ENCODE measurements around the gene MAPK8IP2. TPM values are rescaled to one million over a fixed set of nuclear protein-coding genes. Genes with fewer than 3 reads are reported as not detected.

Gene MAPK8IP2
- total and polyA plus RNA-seq, 3 donors from 2014 or later = 12.7 to 36.9 (median 34.9) TPM

- intact Hi-C loops (cut with DNase I; ENCODE audit: low total_unique reads) = no loop called here
- TF ChIP-seq, protein P1, sequence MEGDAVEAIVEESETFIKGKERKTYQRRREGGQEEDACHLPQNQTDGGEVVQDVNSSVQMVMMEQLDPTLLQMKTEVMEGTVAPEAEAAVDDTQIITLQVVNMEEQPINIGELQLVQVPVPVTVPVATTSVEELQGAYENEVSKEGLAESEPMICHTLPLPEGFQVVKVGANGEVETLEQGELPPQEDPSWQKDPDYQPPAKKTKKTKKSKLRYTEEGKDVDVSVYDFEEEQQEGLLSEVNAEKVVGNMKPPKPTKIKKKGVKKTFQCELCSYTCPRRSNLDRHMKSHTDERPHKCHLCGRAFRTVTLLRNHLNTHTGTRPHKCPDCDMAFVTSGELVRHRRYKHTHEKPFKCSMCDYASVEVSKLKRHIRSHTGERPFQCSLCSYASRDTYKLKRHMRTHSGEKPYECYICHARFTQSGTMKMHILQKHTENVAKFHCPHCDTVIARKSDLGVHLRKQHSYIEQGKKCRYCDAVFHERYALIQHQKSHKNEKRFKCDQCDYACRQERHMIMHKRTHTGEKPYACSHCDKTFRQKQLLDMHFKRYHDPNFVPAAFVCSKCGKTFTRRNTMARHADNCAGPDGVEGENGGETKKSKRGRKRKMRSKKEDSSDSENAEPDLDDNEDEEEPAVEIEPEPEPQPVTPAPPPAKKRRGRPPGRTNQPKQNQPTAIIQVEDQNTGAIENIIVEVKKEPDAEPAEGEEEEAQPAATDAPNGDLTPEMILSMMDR (IDR thresholded peaks at IDR 0.05) = no peak
- no peak for TF ChIP-seq POLR2A (IDR thresholded peaks at IDR 0.05)
- Histone ChIP-seq H3K36me3 (ENCODE audit: low read depth, missing control alignments) (no peaks in the 10 kb centered on the region), H3K27ac (peak overlapping the region; percentile 96 to 97), H3K4me1 (peaks cover 23% of the 10 kb centered on the region), H3K9me3 (no peaks in the 10 kb centered on the region), H3K4me3 (peak overlapping the region; percentile 81 to 97), H3K27me3 (no peaks in the 10 kb centered on the region)
- WGBS, 2 donors = 7 to 29% methylated on average over 6 to 37 of the region's 39 CpGs
- DNase-seq = no peak
Observed at GRCh38 chr22:50581950-50582492, 18.6 kb upstream of the MAPK8IP2 start.

- peak within 1 kb of the TSS; percentile 96 to 97 for H3K27ac ChIP-seq
- intact Hi-C loops (cut with DNase I; ENCODE audit: low total_unique reads) = no loop called here
- TF ChIP-seq POLR2A (IDR thresholded peaks at IDR 0.05) = peak; percentile 2
- TF ChIP-seq, protein P1 (IDR thresholded peaks at IDR 0.05) = no peak
- peak within 1 kb of the TSS; percentile 81 to 97 for H3K4me3 ChIP-seq
- peaks cover 23% of the 10 kb centered on the region for H3K4me1 ChIP-seq
- WGBS, 2 donors = 1% methylated on average over 81 of the region's 96 CpGs; no CpG with 5 or more reads in 1 of the 2 donors
- no peaks in the 10 kb centered on the region for H3K36me3 ChIP-seq (ENCODE audit: low read depth, missing control alignments)
- H3K27me3 ChIP-seq = no peaks in the 10 kb centered on the region
- H3K9me3 ChIP-seq = no peaks in the 10 kb centered on the region
- peak; percentile 99 for DNase-seq
Observed at GRCh38 chr22:50582493-50583293, 17.9 kb upstream of the MAPK8IP2 start, which contains the start of gene CHKB. Gene CHKB (minus strand): TSS chr22:50582849. CDS start chr22:50582781, 68 bp downstream.

- H3K36me3 ChIP-seq (ENCODE audit: low read depth, missing control alignments) = no peaks in the 10 kb centered on the region
- no peak for DNase-seq
- WGBS, 2 donors = 5% methylated on average over 28 to 37 of the region's 37 CpGs
- peak overlapping the region; percentile 16 to 97 for H3K27ac ChIP-seq
- H3K9me3 ChIP-seq = no peaks in the 10 kb centered on the region
- no peak for TF ChIP-seq POLR2A (IDR thresholded peaks at IDR 0.05)
- TF ChIP-seq, protein P1 (IDR thresholded peaks at IDR 0.05) = no peak
- peaks cover 19% of the 10 kb centered on the region for H3K4me1 ChIP-seq
- H3K27me3 ChIP-seq = no peaks in the 10 kb centered on the region
- peak overlapping the region; percentile 81 to 97 for H3K4me3 ChIP-seq
- intact Hi-C loops (cut with DNase I; ENCODE audit: low total_unique reads) = no loop called here
Observed at GRCh38 chr22:50583294-50583861, 17.2 kb upstream of the MAPK8IP2 start.

GRCh38 chr22:50584106-50585096 lies 16.2 kb upstream of the MAPK8IP2 start:
- H3K4me3 ChIP-seq = no peak overlapping the region
- TF ChIP-seq POLR2A (IDR thresholded peaks at IDR 0.05) = no peak
- TF ChIP-seq, protein P1 (IDR thresholded peaks at IDR 0.05) = no peak
- no peaks in the 10 kb centered on the region for H3K9me3 ChIP-seq
- no peaks in the 10 kb centered on the region for H3K27me3 ChIP-seq
- peaks cover 14% of the 10 kb centered on the region for H3K4me1 ChIP-seq
- no peak overlapping the region for H3K27ac ChIP-seq
- H3K36me3 ChIP-seq (ENCODE audit: low read depth, missing control alignments) = no peaks in the 10 kb centered on the region
- WGBS, 2 donors = 84 to 88% methylated on average over 23 of the region's 23 CpGs
- intact Hi-C loops (cut with DNase I; ENCODE audit: low total_unique reads) = no loop called here
- DNase-seq = no peak
